Mammary epithelial cell (primary cell): ENCODE results near the gene GRIA3.

Source experiments
- EZH2 ChIP-seq: IDR thresholded peaks from 2 replicates; pipeline ENCODE4 v1.6.1; 2012; ENCODE audit warnings: low read length, inconsistent platforms, borderline replicate concordance
- TF ChIP-seq, protein P1 (sequence below), 2 donors: IDR thresholded peaks in 1 of 2; conservative IDR thresholded peaks in 1 of 2; 2 replicates each; pipeline ENCODE4 v1.5.1; 2011 to 2012; ENCODE audit warnings: inconsistent platforms in 2 of 2, low read length in 2 of 2, mild to moderate bottlenecking in 2 of 2, control low read depth in 1 of 2, low read depth in 1 of 2; ENCODE audit not compliant: insufficient read depth in 1 of 2; ENCODE audit errors: extremely low read depth in 1 of 2

DNA sequence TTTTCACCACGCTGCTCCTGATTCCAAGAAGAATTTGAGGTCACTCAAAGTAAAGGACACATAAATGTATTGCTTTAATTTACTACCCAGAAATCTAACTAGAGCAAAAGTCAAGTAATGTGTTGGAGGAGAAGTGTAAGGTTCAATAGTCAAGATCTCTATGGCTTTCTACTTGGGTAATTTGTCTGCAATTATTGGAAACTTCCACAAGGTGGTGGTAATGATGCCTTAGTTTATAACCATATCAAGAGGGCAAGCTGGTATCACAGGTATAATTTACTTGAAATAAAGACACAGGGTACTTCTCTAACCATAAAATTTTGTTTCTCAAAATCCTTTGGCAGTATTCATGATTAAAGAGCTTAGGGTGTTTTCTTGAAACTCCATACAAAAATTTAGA, 10.2 kb upstream of the GRIA3 start:
- TF ChIP-seq, protein P1, sequence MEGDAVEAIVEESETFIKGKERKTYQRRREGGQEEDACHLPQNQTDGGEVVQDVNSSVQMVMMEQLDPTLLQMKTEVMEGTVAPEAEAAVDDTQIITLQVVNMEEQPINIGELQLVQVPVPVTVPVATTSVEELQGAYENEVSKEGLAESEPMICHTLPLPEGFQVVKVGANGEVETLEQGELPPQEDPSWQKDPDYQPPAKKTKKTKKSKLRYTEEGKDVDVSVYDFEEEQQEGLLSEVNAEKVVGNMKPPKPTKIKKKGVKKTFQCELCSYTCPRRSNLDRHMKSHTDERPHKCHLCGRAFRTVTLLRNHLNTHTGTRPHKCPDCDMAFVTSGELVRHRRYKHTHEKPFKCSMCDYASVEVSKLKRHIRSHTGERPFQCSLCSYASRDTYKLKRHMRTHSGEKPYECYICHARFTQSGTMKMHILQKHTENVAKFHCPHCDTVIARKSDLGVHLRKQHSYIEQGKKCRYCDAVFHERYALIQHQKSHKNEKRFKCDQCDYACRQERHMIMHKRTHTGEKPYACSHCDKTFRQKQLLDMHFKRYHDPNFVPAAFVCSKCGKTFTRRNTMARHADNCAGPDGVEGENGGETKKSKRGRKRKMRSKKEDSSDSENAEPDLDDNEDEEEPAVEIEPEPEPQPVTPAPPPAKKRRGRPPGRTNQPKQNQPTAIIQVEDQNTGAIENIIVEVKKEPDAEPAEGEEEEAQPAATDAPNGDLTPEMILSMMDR (conservative IDR thresholded peaks at IDR 0.05 in 1 of 2, IDR thresholded peaks at IDR 0.05 in 1 of 2; ENCODE audit: extremely low read depth in 1 of 2, insufficient read depth in 1 of 2, low read depth in 1 of 2, low read length in 2 of 2), result peak; percentile 8 to 23
- no peak for TF ChIP-seq EZH2
